Tibial nerve (tissue), 3 donors: Measurements from ENCODE around the gene MUSTN1.

Experiments
- POLR2A ChIP-seq, 2 donors: fragments of 450-650 bp; IDR thresholded peaks; one replicate each; pipeline ENCODE4 v1.6.1; 2017; ENCODE audit warnings: antibody characterized with exemption in 2 of 2, mild to moderate bottlenecking in 2 of 2, moderate library complexity in 2 of 2
- TF ChIP-seq, protein P1 (sequence below), 5 experiments: fragments of 200-600 bp in 3 of 5; fragments of 450-650 bp in 2 of 5; sonication (generic) in 3 of 5; IDR thresholded peaks; one replicate each; pipeline ENCODE4 v1.5.1; 2016 to 2019; ENCODE audit warnings: antibody characterized with exemption in 5 of 5, mild to moderate bottlenecking in 3 of 5, moderate library complexity in 2 of 5

DNA sequence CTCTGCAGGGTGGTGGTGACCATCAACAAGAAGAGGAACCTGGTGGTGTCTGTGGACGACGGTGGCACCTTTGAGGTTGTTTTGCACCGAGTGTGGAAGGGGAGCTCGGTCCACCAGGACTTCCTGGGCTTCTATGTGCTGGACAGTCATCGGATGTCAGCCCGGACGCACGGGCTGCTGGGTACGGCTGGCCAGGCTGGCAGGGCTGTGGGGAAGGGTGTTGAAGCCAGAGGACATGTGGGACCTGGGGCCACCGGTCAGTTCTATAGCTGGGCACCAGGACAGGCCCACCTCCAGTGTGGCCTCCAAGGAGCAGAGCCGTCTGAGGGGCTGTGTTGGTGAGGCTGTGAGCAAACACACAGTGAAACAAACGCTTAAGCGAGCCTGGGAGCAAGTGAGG is 44.1 kb downstream of the MUSTN1 start:
- TF ChIP-seq, protein P1, sequence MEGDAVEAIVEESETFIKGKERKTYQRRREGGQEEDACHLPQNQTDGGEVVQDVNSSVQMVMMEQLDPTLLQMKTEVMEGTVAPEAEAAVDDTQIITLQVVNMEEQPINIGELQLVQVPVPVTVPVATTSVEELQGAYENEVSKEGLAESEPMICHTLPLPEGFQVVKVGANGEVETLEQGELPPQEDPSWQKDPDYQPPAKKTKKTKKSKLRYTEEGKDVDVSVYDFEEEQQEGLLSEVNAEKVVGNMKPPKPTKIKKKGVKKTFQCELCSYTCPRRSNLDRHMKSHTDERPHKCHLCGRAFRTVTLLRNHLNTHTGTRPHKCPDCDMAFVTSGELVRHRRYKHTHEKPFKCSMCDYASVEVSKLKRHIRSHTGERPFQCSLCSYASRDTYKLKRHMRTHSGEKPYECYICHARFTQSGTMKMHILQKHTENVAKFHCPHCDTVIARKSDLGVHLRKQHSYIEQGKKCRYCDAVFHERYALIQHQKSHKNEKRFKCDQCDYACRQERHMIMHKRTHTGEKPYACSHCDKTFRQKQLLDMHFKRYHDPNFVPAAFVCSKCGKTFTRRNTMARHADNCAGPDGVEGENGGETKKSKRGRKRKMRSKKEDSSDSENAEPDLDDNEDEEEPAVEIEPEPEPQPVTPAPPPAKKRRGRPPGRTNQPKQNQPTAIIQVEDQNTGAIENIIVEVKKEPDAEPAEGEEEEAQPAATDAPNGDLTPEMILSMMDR (IDR thresholded peaks at IDR 0.05), result no peak
- no peak for TF ChIP-seq POLR2A (IDR thresholded peaks at IDR 0.05)
